Measurements from ENCODE around the gene DENND5A. TPM values are rescaled to one million over a fixed set of nuclear protein-coding genes. Genes with fewer than 3 reads are reported as not detected.
"Not testable (repeated sequence)": the region's sequence is repeated elsewhere in the genome, so short reads cannot be mapped to it uniquely, and the experiment has no call there.

DENND5A gene
- total and polyA plus RNA-seq, 2 experiments from 2014 or later, result 99.5 to 196 TPM

GRCh38 chr11:9193316-9193715 lies 71.8 kb downstream of the DENND5A start:
- Histone ChIP-seq H3K4me3 (no peak overlapping the region), H3K9me3 (ENCODE audit: low read depth) (no peaks in the 10 kb centered on the region), H3K27me3 (no peaks in the 10 kb centered on the region), H3K4me1 (ENCODE audit: low read depth) (no peaks in the 10 kb centered on the region), H3K27ac (no peak overlapping the region), H3K36me3 (peaks cover 22% of the 10 kb centered on the region)
- TF ChIP-seq CTCF (IDR thresholded peaks at IDR 0.05; ENCODE audit: low read depth, low read length), result no peak
- no peak for DNase-seq (ENCODE audit: low read depth in 1 of 2, low spot score in 1 of 2)

GRCh38 chr11:9192561-9192960 lies 72.6 kb downstream of the DENND5A start:
- H3K9me3 ChIP-seq (ENCODE audit: low read depth), result no peaks in the 10 kb centered on the region
- no peaks in the 10 kb centered on the region for H3K4me1 ChIP-seq (ENCODE audit: low read depth)
- H3K4me3 ChIP-seq, result no peak overlapping the region
- no peaks in the 10 kb centered on the region for H3K27me3 ChIP-seq
- no peak overlapping the region for H3K27ac ChIP-seq
- no peak for DNase-seq (ENCODE audit: low read depth in 1 of 2, low spot score in 1 of 2)
- H3K36me3 ChIP-seq, result peaks cover 22% of the 10 kb centered on the region
- TF ChIP-seq CTCF (IDR thresholded peaks at IDR 0.05; ENCODE audit: low read depth, low read length), result no peak

- not testable (repeated sequence) for H3K4me1 ChIP-seq (ENCODE audit: low read depth); H3K27me3 ChIP-seq; H3K4me3 ChIP-seq; DNase-seq (ENCODE audit: low read depth in 1 of 2, low spot score in 1 of 2); H3K27ac ChIP-seq; H3K9me3 ChIP-seq (ENCODE audit: low read depth)
- peaks cover 22% of the 10 kb centered on the region for H3K36me3 ChIP-seq
Measured at GRCh38 chr11:9190326-9191016, 74.7 kb downstream of the DENND5A start.

- not testable (repeated sequence) for H3K27ac ChIP-seq; H3K4me1 ChIP-seq (ENCODE audit: low read depth); DNase-seq (ENCODE audit: low read depth in 1 of 2, low spot score in 1 of 2); H3K9me3 ChIP-seq (ENCODE audit: low read depth); H3K27me3 ChIP-seq; H3K4me3 ChIP-seq
- H3K36me3 ChIP-seq, result peaks cover 31% of the 10 kb centered on the region
Measured at GRCh38 chr11:9188860-9189259, 76.3 kb downstream of the DENND5A start.

GRCh38 chr11:9187616-9188015 lies 77.5 kb downstream of the DENND5A start:
- H3K4me3 ChIP-seq, result no peak overlapping the region
- H3K27me3 ChIP-seq, result no peaks in the 10 kb centered on the region
- TF ChIP-seq CTCF (IDR thresholded peaks at IDR 0.05; ENCODE audit: low read depth, low read length), result no peak
- peaks cover 27% of the 10 kb centered on the region for H3K36me3 ChIP-seq
- DNase-seq (ENCODE audit: low read depth in 1 of 2, low spot score in 1 of 2), result no peak
- no peaks in the 10 kb centered on the region for H3K4me1 ChIP-seq (ENCODE audit: low read depth)
- H3K9me3 ChIP-seq (ENCODE audit: low read depth), result no peaks in the 10 kb centered on the region
- H3K27ac ChIP-seq, result no peak overlapping the region

GRCh38 chr11:9184516-9184915 lies 80.6 kb downstream of the DENND5A start:
- no peak for DNase-seq (ENCODE audit: low read depth in 1 of 2, low spot score in 1 of 2)
- H3K4me3 ChIP-seq, result no peak overlapping the region
- peaks cover 19% of the 10 kb centered on the region for H3K36me3 ChIP-seq
- no peak overlapping the region for H3K27ac ChIP-seq
- no peak for TF ChIP-seq CTCF (IDR thresholded peaks at IDR 0.05; ENCODE audit: low read depth, low read length)
- no peaks in the 10 kb centered on the region for H3K27me3 ChIP-seq
- H3K9me3 ChIP-seq (ENCODE audit: low read depth), result no peaks in the 10 kb centered on the region
- no peaks in the 10 kb centered on the region for H3K4me1 ChIP-seq (ENCODE audit: low read depth)

Measured in cardiac muscle cell (in vitro differentiated cells and primary cell).